ENCODE data around the gene NAGPA. TPM values are rescaled to one million over a fixed set of nuclear protein-coding genes. Genes with fewer than 3 reads are reported as not detected.

NAGPA gene
- total RNA-seq, 2 donors from 2014 or later, result 8.1 to 12.7 TPM

DNA sequence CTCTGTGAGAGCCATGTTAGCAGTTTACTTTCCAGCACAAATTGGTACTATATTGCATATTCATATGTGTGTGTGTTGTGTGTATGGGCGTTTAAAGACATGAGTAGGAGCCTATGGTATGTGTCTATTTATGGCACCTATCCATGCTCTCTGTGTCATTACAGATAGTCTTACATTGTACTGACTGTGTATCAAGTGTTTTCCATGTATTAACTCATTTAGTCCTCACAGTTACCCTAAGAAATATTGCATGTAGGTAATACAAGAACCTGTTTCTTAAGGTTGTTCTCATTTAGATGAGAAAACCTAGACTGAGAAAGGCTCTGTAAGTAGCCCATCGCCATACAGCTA is 39.5 kb upstream of the NAGPA start:
- TF ChIP-seq, protein P1, sequence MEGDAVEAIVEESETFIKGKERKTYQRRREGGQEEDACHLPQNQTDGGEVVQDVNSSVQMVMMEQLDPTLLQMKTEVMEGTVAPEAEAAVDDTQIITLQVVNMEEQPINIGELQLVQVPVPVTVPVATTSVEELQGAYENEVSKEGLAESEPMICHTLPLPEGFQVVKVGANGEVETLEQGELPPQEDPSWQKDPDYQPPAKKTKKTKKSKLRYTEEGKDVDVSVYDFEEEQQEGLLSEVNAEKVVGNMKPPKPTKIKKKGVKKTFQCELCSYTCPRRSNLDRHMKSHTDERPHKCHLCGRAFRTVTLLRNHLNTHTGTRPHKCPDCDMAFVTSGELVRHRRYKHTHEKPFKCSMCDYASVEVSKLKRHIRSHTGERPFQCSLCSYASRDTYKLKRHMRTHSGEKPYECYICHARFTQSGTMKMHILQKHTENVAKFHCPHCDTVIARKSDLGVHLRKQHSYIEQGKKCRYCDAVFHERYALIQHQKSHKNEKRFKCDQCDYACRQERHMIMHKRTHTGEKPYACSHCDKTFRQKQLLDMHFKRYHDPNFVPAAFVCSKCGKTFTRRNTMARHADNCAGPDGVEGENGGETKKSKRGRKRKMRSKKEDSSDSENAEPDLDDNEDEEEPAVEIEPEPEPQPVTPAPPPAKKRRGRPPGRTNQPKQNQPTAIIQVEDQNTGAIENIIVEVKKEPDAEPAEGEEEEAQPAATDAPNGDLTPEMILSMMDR (IDR thresholded peaks at IDR 0.05), result no peak
- Histone ChIP-seq H3K4me1 (peaks cover 0 to 13% of the 10 kb centered on the region in 2 donors), H3K9me3 (no peaks in the 10 kb centered on the region), H3K36me3 (peaks cover 29% of the 10 kb centered on the region), H3K27ac (no peak overlapping the region), H3K4me3 (no peak overlapping the region), H3K27me3 (no peaks in the 10 kb centered on the region)
- DNase-seq (ENCODE audit: low spot score), result no peak

DNA sequence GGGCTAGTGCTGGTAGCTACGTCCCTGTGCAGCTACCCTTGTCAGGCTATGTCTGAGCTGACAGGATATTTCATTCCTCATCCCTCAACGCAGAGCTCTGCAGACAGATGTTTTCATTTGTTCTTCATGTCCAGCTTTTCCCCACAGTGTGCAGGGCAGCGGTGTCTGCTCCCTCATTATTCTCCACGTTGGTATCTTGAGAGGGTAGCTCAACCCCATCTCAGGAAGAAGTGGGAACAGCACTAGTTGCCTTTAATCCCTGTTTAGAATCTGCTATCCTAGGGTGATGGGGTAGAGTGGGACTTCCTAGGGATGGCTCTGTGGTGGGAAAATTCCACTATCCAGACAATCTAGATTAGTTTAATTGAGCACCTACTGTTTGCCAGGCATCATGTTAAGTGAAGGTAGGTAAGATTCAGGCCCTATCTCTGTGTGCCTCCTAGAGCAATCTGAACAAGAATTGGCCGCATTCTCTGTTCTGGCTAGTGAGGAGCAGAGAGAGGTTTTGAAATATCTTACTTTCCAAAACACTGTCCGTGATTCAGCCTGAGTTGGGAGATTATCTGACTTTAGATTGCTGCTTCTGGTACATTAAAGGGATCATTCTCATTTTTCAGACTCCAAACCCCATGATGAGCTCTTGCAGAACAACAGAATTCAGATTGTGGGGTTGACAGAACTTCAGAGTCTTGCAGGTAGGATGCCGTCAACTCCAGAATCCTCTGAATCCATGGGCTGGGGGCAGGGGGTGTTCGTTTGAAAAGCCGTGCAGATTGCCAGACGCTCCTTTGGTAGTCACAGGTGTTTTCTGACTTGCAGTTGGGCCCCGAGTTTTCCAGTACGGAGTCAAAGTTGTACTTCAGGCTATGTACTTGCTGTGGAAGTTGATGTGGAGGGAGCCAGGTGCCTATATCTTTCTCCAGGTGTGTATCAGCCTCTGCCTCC is 38.9 kb upstream of the NAGPA start:
- Histone ChIP-seq H3K9me3 (no peaks in the 10 kb centered on the region), H3K4me3 (peak overlapping the region; percentile 69 to 72), H3K27ac (peak overlapping the region; percentile 81), H3K4me1 (peaks cover 0 to 13% of the 10 kb centered on the region in 2 donors), H3K27me3 (no peaks in the 10 kb centered on the region), H3K36me3 (peaks cover 26% of the 10 kb centered on the region)
- DNase-seq (ENCODE audit: low spot score), result no peak
- TF ChIP-seq, protein P1 (IDR thresholded peaks at IDR 0.05), result no peak

DNA sequence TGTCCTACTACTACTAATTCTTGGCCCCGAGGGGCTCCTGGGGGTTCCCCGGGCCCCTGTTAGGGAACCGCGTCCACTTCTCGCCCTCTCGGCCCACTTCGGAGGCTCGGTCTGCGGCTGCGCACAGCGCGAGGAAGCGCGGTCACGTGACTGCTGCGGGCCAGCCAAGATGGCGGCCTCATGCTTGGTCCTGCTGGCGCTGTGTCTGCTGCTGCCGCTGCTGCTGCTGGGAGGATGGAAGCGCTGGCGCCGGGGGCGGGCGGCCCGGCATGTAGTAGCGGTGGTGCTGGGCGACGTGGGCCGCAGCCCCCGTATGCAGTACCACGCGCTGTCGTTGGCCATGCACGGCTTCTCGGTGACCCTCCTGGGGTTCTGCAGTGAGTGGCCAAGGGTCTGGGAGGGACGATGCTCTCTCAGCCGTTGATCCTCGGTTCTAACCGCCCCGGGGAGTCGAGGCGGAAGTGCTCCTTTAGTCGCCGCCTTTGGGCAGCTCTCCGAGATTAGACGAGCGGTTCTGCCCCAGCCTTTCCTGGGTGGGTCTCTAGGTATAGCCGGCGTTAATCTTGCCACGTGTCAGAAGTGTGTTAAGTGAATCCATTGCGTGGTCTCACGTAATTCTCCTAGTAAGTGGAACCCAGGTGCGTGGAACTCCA is 38.1 kb upstream of the NAGPA start, which contains the start of gene ALG1:
TSS of gene ALG1 (plus strand) at position 163 of the 653 bp plus-strand sequence. CDS start at position 170, 7 bp downstream.
- peak within 1 kb of the TSS; percentile 69 to 72 for H3K4me3 ChIP-seq
- H3K27me3 ChIP-seq, result no peaks in the 10 kb centered on the region
- TF ChIP-seq, protein P1 (IDR thresholded peaks at IDR 0.05), result peak in 1 of 2 donors; percentile 21
- no peaks in the 10 kb centered on the region for H3K9me3 ChIP-seq
- H3K27ac ChIP-seq, result peak within 1 kb of the TSS; percentile 81
- peak; percentile 90 for DNase-seq (ENCODE audit: low spot score)
- peaks cover 18% of the 10 kb centered on the region for H3K36me3 ChIP-seq
- peaks cover 0 to 13% of the 10 kb centered on the region in 2 donors for H3K4me1 ChIP-seq

DNA sequence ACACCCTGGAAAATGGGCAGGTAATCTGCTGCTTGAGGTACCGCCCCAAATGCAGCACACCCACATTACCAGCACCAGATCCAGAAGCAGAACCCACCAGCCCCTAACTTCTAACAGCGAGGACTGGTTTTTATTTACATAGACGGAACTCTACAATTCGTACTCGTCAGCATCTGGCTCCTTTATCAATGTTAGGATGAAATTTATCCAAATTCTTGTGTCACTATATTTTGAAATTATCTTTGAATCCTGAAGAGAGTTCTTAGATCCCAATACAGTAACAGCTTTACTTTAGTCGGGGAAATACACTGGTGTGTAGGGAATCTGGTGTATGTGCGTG is 37.6 kb upstream of the NAGPA start:
- TF ChIP-seq, protein P1 (IDR thresholded peaks at IDR 0.05), result no peak
- peaks cover 17% of the 10 kb centered on the region for H3K36me3 ChIP-seq

DNA sequence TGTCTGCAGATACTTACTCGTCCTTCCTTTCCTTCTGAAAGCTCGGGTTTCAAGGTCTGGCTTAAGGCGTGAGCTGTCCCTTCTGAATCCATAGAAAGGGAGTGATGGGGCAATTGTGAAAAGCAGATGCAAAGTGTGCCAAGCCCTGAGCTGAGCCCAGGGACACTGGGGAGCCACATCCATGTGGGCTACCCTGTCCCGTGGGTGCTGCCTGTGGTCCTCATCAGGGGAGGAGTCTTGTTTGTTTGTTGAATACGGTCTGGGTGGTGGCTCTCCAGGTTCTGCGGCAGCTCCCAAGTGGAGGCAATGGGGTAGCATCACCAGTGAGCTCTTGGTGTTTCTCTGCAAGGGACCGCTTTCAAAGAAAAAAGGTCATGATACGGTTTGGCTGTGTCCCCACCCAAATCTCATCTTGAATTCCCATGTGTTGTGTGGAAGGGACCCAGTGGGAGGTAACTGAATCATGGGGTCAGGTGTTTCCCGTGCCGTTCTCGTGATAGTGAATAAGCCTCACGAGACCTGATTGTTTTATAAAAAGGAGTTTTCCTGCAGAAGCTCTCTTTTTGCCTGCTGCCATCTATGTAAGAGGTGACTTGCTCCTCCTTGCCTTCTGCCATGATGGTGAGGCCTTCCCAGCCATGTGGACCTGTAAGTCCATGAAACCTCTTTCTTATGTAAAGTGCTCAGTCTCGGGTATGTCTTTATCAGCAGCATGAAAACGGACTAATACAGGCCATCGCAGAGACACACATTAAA is 36.9 kb upstream of the NAGPA start:
- H3K27ac ChIP-seq, result peak overlapping the region; percentile 81
- H3K36me3 ChIP-seq, result peaks cover 12% of the 10 kb centered on the region
- DNase-seq (ENCODE audit: low spot score), result no peak

More for the DNA sequence above, 37.6 kb upstream of the NAGPA start:
- Histone ChIP-seq H3K27me3 (no peaks in the 10 kb centered on the region), H3K27ac (peak overlapping the region; percentile 81), H3K9me3 (no peaks in the 10 kb centered on the region), H3K4me3 (peak overlapping the region; percentile 69 to 72), H3K4me1 (peaks cover 0 to 13% of the 10 kb centered on the region in 2 donors)
- DNase-seq (ENCODE audit: low spot score), result no peak

More for the DNA sequence above, 36.9 kb upstream of the NAGPA start:
- H3K4me1 ChIP-seq, result peaks cover 0 to 17% of the 10 kb centered on the region in 2 donors
- no peak overlapping the region for H3K4me3 ChIP-seq
- no peaks in the 10 kb centered on the region for H3K9me3 ChIP-seq
- no peaks in the 10 kb centered on the region for H3K27me3 ChIP-seq
- TF ChIP-seq, protein P1 (IDR thresholded peaks at IDR 0.05), result no peak

Measured in right atrium auricular region (tissue), 2 donors.